ENCODE results near the gene SLC22A16. TPM values are rescaled to one million over a fixed set of nuclear protein-coding genes. Genes with fewer than 3 reads are reported as not detected.

Gene SLC22A16
- total RNA-seq, 1 experiment from 2014 or later = not detected

DNA sequence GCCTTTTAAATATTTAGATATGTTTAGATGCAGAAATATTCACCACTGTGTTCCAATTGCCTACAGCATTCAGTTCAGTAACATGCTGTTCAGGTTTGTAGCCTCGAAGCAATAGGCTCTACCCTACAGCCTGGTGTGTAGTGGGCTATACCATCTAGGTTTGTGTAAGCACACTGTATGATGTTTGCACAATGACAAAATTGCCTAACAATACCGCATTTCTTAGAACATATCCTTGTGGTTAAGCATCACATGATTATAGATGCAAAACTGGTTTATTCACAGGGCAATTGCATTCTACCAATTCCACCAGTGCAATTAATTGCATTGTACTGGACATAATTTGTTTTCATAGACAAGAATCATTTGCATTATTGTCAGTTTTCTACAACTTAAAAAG, 7.9 kb upstream of the SLC22A16 start:
- RAD21 ChIA-PET (ENCODE audit: low non-redundant PET in 1 of 2, low total read pairs in 2 of 2, uncharacterized antibody in 2 of 2, unreplicated experiment in 2 of 2) = no interaction called here
- Histone ChIP-seq H3K4me1 (ENCODE audit: control insufficient read depth in 1 of 2, insufficient read depth in 2 of 2, low read length in 2 of 2) (no peaks in the 10 kb centered on the region), H3K4me3 (replicated peaks in 1 of 2; ENCODE audit: low read depth in 1 of 2, low read length in 2 of 2) (no peak overlapping the region), H3K79me2 (ENCODE audit: insufficient read depth, low read length) (no peaks in the 10 kb centered on the region), H3K9me3 (ENCODE audit: control insufficient read depth in 1 of 2, insufficient read depth in 1 of 2, low read depth in 1 of 2, low read length in 2 of 2) (no peaks in the 10 kb centered on the region), H2AFZ (ENCODE audit: low read depth, low read length, poor library complexity, severe bottlenecking) (no peak overlapping the region), H3K36me3 (ENCODE audit: control insufficient read depth in 1 of 2, insufficient read depth in 2 of 2, low read length in 2 of 2) (no peaks in the 10 kb centered on the region), H3K4me2 (ENCODE audit: low read length) (no peak overlapping the region), H3K27me3 (ENCODE audit: insufficient read depth, low read length) (no peaks in the 10 kb centered on the region), H3K27ac (ENCODE audit: low read depth, low read length) (no peak overlapping the region), H3K9ac (ENCODE audit: low read length) (no peak overlapping the region), H3K9me2 (ENCODE audit: insufficient read depth) (no peaks in the 10 kb centered on the region), H4K20me1 (ENCODE audit: insufficient read depth) (no peaks in the 10 kb centered on the region)
- DNase-seq (ENCODE audit: low read depth, low spot score) (no peak), ATAC-seq (no peak)
- TF ChIP-seq EZH2phosphoT487 (IDR thresholded peaks at IDR 0.05; ENCODE audit: borderline replicate concordance) (no peak), SP1 (IDR thresholded peaks at IDR 0.05; ENCODE audit: low read depth) (no peak), MAX (IDR thresholded peaks at IDR 0.05) (no peak), ZBTB33 (IDR thresholded peaks at IDR 0.05; ENCODE audit: extremely low read depth, insufficient replicate concordance, low read length) (no peak), CEBPB (IDR thresholded peaks at IDR 0.05; ENCODE audit: low read depth) (no peak), POLR2AphosphoS5 (IDR thresholded peaks at IDR 0.05; ENCODE audit: low read depth, low read length) (no peak), CBX3 (IDR thresholded peaks at IDR 0.05; ENCODE audit: low read depth) (no peak), RAD21 (IDR thresholded peaks at IDR 0.05; ENCODE audit: low read depth) (no peak), TCF7L2 (IDR thresholded peaks at IDR 0.05; ENCODE audit: borderline replicate concordance, extremely low read depth, insufficient read depth, insufficient read length) (no peak), ELF1 (IDR thresholded peaks at IDR 0.05; ENCODE audit: borderline replicate concordance, low read depth) (no peak), JUND (IDR thresholded peaks at IDR 0.05) (no peak), EZH2 (IDR thresholded peaks at IDR 0.05) (no peak), ZNF274 (IDR thresholded peaks at IDR 0.05; ENCODE audit: low read depth, low read length) (no peak), ZFX (IDR thresholded peaks at IDR 0.05) (no peak), SRF (IDR thresholded peaks at IDR 0.05; ENCODE audit: low read depth) (no peak), REST (IDR thresholded peaks at IDR 0.05; ENCODE audit: low read depth) (no peak)
- TF ChIP-seq, protein P1, sequence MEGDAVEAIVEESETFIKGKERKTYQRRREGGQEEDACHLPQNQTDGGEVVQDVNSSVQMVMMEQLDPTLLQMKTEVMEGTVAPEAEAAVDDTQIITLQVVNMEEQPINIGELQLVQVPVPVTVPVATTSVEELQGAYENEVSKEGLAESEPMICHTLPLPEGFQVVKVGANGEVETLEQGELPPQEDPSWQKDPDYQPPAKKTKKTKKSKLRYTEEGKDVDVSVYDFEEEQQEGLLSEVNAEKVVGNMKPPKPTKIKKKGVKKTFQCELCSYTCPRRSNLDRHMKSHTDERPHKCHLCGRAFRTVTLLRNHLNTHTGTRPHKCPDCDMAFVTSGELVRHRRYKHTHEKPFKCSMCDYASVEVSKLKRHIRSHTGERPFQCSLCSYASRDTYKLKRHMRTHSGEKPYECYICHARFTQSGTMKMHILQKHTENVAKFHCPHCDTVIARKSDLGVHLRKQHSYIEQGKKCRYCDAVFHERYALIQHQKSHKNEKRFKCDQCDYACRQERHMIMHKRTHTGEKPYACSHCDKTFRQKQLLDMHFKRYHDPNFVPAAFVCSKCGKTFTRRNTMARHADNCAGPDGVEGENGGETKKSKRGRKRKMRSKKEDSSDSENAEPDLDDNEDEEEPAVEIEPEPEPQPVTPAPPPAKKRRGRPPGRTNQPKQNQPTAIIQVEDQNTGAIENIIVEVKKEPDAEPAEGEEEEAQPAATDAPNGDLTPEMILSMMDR (IDR thresholded peaks at IDR 0.05 in 2 of 3, conservative IDR thresholded peaks at IDR 0.05 in 1 of 3; ENCODE audit: borderline replicate concordance in 1 of 3, insufficient read depth in 1 of 3, low read depth in 2 of 3, low read length in 2 of 3) = no peak
- POLR2A ChIA-PET = no interaction called here
- CTCF ChIA-PET = interaction anchor here (0.7 to 1.6 kb wide), 2 partner anchors 34 to 299 kb away, joined by 3 to 7 read pairs; no protein-coding TSS in a partner anchor
- intact Hi-C loops (cut with micrococcal nuclease) = no loop called here
- BruUV-seq (replicated peaks) = no TSS peak

Measured in HCT116 (cell line).